ENCODE data around the gene HGF. TPM values are rescaled to one million over a fixed set of nuclear protein-coding genes. Genes with fewer than 3 reads are reported as not detected.
"Not testable (repeated sequence)": the region's sequence is repeated elsewhere in the genome, so short reads cannot be mapped to it uniquely, and the experiment has no call there.

Gene HGF
- polyA plus RNA-seq (2011; rRNA removed) (105 and 129 TPM in 2 replicates), polyA minus RNA-seq (2011; rRNA and poly(A)+ RNA removed) (112 and 157 TPM in 2 replicates)

GRCh38 chr7:81769891-81770727 lies at the start of gene HGF:
HGF (minus strand) TSS chr7:81770047; CDS start chr7:81769971, 76 bp downstream.
- Histone ChIP-seq H3K27me3 (ENCODE audit: control insufficient read depth, insufficient read depth, low read length) (no peaks in the 10 kb centered on the region), H3K4me3 (ENCODE audit: low read depth, low read length) (peak within 1 kb of the TSS; percentile 76), H3K9me3 (ENCODE audit: control insufficient read depth, insufficient read depth, low read length) (no peaks in the 10 kb centered on the region), H3K27ac (ENCODE audit: low read depth, low read length) (peak within 1 kb of the TSS; percentile 54)
- ChIA-PET CTCF (interaction anchor here (0.6 to 5.3 kb wide), 21 partner anchors 10 to 958 kb away, joined by 3 to 49 read pairs (median 4); no protein-coding TSS in a partner anchor), POLR2A (interaction anchor here (0.6 to 1.4 kb wide), 5 partner anchors 14 to 224 kb away, joined by 3 to 14 read pairs (median 3); no protein-coding TSS in a partner anchor)
- peak; percentile 70 for DNase-seq (ENCODE audit: low read depth, low spot score)
- TF ChIP-seq, protein P1, sequence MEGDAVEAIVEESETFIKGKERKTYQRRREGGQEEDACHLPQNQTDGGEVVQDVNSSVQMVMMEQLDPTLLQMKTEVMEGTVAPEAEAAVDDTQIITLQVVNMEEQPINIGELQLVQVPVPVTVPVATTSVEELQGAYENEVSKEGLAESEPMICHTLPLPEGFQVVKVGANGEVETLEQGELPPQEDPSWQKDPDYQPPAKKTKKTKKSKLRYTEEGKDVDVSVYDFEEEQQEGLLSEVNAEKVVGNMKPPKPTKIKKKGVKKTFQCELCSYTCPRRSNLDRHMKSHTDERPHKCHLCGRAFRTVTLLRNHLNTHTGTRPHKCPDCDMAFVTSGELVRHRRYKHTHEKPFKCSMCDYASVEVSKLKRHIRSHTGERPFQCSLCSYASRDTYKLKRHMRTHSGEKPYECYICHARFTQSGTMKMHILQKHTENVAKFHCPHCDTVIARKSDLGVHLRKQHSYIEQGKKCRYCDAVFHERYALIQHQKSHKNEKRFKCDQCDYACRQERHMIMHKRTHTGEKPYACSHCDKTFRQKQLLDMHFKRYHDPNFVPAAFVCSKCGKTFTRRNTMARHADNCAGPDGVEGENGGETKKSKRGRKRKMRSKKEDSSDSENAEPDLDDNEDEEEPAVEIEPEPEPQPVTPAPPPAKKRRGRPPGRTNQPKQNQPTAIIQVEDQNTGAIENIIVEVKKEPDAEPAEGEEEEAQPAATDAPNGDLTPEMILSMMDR (IDR thresholded peaks at IDR 0.05; ENCODE audit: low read depth, low read length) = peak; percentile 50

DNA sequence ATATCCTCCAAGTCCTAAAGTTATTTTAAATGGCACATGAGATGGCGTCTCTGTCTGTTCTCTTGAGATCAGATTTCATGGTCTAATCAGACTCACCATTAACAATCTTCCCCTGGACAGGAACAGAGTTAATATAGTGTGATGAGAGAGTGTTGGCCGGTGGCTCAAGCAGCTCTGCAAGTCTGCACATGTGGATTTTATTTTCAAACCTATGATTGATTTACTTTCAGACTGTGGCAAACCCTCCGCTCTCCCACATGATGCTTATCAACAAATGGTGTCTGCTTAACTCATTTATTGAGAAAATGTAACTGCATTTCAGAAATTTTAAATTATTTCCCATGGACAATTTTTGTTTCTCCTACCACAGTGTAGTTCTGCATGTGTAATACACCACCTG lies 46.5 kb upstream of the HGF start:
- no peak for DNase-seq (ENCODE audit: low read depth, low spot score)
- TF ChIP-seq, protein P1 (IDR thresholded peaks at IDR 0.05; ENCODE audit: low read depth, low read length) = no peak
- Histone ChIP-seq H3K27ac (ENCODE audit: low read depth, low read length) (no peak overlapping the region), H3K4me3 (ENCODE audit: low read depth, low read length) (no peak overlapping the region), H3K9me3 (ENCODE audit: control insufficient read depth, insufficient read depth, low read length) (no peaks in the 10 kb centered on the region), H3K27me3 (ENCODE audit: control insufficient read depth, insufficient read depth, low read length) (no peaks in the 10 kb centered on the region)
- POLR2A ChIA-PET = no interaction called here
- CTCF ChIA-PET = no interaction called here

DNA sequence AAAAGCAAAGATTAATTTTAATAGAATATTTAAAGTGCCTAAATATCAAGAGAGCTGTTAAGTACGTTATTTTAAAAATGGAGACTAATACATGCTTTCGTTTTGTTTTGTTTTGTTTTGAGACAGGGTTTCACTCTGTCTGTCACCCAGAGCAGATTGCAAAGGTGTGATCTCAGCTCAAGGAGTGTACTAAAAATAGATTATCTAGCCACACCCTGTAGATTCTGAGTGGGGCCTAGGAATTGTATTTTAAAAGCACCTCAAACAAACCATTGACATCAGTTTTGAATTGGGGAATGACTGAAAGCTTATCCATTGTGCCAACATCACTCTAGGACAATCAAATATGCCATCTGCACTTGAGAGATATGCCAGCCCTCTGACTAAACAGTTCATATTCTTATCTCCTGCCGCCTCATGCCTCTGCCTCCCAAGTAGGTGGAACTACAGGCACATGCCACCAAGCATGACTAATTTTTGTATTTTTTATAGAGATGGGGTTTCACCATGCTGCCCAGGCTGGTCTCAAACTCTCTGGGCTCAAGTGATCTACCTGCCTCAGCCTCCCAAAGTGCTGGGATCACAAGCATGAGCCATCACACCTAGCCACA lies 43.1 kb upstream of the HGF start:
- CTCF ChIA-PET; H3K27me3 ChIP-seq (ENCODE audit: control insufficient read depth, insufficient read depth, low read length); H3K27ac ChIP-seq (ENCODE audit: low read depth, low read length); POLR2A ChIA-PET; H3K9me3 ChIP-seq (ENCODE audit: control insufficient read depth, insufficient read depth, low read length); DNase-seq (ENCODE audit: low read depth, low spot score); H3K4me3 ChIP-seq (ENCODE audit: low read depth, low read length): not testable (repeated sequence)

- TF ChIP-seq, protein P1 (IDR thresholded peaks at IDR 0.05; ENCODE audit: low read depth, low read length) = no peak
- no peaks in the 10 kb centered on the region for H3K27me3 ChIP-seq (ENCODE audit: control insufficient read depth, insufficient read depth, low read length)
- H3K27ac ChIP-seq (ENCODE audit: low read depth, low read length) = no peak overlapping the region
- CTCF ChIA-PET = no interaction called here
- POLR2A ChIA-PET = no interaction called here
- no peak overlapping the region for H3K4me3 ChIP-seq (ENCODE audit: low read depth, low read length)
- no peaks in the 10 kb centered on the region for H3K9me3 ChIP-seq (ENCODE audit: control insufficient read depth, insufficient read depth, low read length)
- no peak for DNase-seq (ENCODE audit: low read depth, low spot score)
Measured at GRCh38 chr7:81811956-81812865, 42.4 kb upstream of the HGF start.

DNA sequence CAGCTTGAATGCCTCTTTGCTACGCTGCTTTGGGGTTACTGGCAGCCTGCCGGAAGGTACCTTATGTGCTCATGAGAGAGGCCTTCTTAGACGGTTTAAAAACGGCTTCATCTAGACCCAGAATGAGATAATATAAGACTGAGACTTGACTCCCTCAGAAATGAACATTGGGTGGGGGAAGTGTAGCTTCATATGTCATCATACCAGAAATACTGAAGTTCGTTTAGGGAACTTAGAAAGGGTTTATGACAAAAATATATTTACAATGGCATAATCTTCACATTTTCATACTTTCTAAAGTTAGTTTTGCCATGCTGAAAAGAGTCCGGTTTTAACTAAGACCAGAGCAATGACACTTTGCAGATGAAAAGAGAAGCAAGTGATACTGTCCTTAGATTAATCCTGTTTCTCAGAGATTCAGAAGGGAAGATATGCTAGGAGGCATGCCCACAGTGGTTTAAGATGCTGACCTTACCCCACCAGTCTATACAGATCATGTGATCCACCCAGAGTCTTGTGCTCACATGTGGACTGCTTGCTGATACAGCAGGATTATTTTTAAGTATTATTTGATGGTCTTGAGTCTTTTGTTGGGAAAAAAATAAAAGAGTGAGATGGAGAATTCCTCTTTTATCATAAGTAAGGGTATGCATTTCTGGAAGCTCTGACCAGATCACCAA lies 40.8 kb upstream of the HGF start:
- Histone ChIP-seq H3K9me3 (ENCODE audit: control insufficient read depth, insufficient read depth, low read length) (no peaks in the 10 kb centered on the region), H3K27ac (ENCODE audit: low read depth, low read length) (no peak overlapping the region), H3K4me3 (ENCODE audit: low read depth, low read length) (no peak overlapping the region), H3K27me3 (ENCODE audit: control insufficient read depth, insufficient read depth, low read length) (no peaks in the 10 kb centered on the region)
- no peak for DNase-seq (ENCODE audit: low read depth, low spot score)
- TF ChIP-seq, protein P1 (IDR thresholded peaks at IDR 0.05; ENCODE audit: low read depth, low read length) = no peak
- ChIA-PET CTCF (no interaction called here), POLR2A (no interaction called here)

GRCh38 chr7:81808310-81808709 lies 38.5 kb upstream of the HGF start:
- H3K4me3 ChIP-seq (ENCODE audit: low read depth, low read length); H3K27me3 ChIP-seq (ENCODE audit: control insufficient read depth, insufficient read depth, low read length); H3K9me3 ChIP-seq (ENCODE audit: control insufficient read depth, insufficient read depth, low read length); DNase-seq (ENCODE audit: low read depth, low spot score); POLR2A ChIA-PET; H3K27ac ChIP-seq (ENCODE audit: low read depth, low read length): not testable (repeated sequence)
- CTCF ChIA-PET = interaction anchor here (0.7 kb wide), 1 partner anchor 307 kb away, joined by 3 read pairs; no protein-coding TSS in a partner anchor
